AG10803 (cell line): Measurements from ENCODE around the gene RPS27.
A peak's percentile ranks its signal among the peaks of the same experiment; 100 is the strongest.

Experiments
- DNase-seq: peaks from one replicate; pipeline ENCODE4 v3.0.0; 2010; ENCODE audit warnings: low read depth
- H3K4me3 ChIP-seq: 2 replicates; pipeline ENCODE4 v1.5.1; 2011; ENCODE audit warnings: mild to moderate bottlenecking, low read length, control low read depth
- CTCF ChIP-seq: conservative IDR thresholded peaks from 2 replicates; pipeline ENCODE4 v1.5.1; 2011; ENCODE audit warnings: mild to moderate bottlenecking, low read length, control low read depth, inconsistent platforms

RPS27 gene

DNA sequence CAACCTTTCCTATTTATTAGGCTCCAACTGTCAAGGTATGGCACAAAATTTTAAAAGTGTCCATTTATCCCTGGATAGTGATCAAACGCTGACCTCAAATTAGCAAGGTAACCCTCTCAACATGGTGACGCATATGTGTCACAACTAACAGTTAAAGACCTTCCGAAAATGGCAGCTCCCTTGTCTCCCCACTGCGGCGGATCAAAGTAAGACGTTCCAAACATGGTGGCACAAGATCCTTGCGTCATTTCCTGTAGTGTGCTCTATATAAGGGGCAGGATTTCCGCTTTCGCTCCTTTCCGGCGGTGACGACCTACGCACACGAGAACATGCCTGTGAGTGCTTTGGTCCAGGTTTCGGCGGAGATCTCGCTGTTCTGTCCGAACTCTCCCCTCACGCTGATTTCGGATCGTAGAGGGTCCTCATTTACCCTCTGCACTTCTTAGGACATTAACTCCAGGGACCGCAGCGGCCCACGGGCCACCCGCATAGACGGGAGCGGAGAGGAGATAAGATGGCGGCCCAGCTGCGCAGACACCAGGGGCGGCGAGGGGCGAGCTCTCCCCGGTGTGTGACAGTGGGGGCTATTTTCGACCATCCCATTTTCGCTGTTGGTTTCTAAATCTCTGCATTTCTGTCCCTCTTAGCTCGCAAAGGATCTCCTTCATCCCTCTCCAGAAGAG is at the start of gene RPS27:
TSS of gene RPS27 (plus strand) at position 295 of the 683 bp plus-strand sequence. CDS start at position 330, 35 bp downstream.
- no peak for TF ChIP-seq CTCF
- peak within 1 kb of the TSS; percentile 98 for H3K4me3 ChIP-seq
- DNase-seq = peak; percentile 99

GRCh38 chr1:153941826-153942725 is 48.5 kb upstream of the RPS27 start:
- no peak for TF ChIP-seq CTCF
- no peak overlapping the region for H3K4me3 ChIP-seq
- no peak for DNase-seq

DNA sequence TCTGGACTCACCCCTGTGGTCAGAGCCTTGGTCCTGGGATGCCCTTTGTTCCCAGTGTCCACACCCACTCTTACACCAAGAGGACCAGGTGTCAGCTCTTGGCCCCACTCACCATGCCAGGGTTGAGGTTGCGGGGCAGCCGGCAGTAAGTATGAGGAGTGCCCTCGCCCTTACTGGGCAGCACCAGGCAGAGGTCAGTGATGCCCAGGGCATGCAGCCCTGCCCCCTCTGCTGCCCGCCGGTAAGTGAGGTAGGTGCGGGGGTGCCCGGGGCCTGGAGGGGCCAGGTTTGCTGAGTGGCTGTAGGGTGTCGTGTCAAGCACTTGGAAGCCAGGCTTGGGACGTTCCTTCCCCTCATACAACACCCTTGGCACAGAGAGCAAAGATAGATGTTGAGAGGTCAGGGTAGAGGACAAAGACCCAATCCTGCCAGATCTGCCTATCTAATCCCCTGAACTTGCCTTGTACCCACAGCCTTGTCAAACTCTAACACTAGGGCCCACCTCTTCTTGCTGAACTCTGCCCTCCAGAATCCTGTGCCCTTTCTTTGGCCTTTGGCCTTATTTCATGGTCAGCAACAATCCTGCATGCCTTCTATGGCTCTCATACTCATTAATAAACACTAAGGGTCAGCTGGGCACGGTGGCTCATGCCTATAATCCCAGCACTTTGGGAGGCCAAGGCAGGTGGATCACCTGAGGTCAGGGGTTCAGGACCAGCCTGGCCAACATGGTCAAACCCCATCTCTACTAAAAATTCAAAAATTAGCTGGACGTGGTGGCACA is 47.6 kb upstream of the RPS27 start:
- no peak for DNase-seq
- no peak overlapping the region for H3K4me3 ChIP-seq
- TF ChIP-seq CTCF = no peak

DNA sequence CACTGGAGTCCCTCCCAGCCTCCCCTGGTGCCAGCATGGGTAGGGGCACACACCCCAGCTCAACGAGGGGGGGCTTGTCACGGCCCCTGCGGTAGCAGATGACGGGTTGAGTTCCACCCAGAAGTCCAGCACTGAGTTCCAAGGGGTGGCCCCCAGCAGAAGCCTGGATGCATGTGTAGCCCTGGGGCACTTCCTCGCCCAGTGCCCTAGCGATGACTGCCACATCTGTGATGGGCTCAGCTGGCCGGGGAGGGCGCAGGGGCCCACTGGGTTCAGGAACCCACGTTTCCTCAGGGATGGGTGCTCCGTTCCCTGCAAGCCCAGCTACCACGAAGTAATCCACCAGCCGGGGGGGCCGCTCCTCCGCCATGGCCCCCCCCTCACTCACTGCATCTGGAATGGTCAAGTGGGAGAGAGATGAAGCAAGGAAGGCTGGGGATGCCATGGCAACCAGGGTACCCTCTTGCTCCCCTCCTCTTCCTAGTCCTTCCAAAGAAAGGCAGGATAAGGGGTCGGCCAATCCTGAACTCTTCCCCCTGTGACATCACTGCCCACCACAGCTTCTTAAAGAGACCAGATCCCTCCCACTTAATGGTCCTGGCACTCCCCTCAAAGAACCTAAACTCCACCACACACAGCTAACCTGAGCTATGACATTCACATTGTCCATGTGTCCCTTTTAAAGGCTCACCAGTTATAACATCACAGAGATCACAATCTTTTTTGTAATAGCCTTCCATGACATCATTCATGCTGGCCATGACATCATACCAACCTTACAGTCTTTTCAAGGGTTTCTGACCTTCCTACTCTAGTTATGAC is 46.3 kb upstream of the RPS27 start:
- no peak for DNase-seq
- TF ChIP-seq CTCF = no peak
- no peak overlapping the region for H3K4me3 ChIP-seq

DNA sequence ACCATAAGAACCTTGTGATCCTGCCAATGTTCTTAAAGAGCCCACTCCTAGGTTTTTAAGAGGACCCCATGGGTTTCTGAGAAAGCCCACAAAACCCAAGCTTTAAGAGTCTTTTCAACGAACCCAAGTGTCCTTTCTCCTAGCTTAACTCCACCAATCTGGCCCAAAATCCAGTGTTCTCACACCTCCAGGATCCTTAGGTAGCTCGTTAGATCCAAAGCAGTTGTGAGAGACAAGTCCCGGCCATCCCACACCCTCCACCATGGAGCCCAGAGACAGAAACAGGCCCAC is 45.8 kb upstream of the RPS27 start:
- no peak for TF ChIP-seq CTCF
- no peak for DNase-seq
- peak overlapping the region; percentile 85 for H3K4me3 ChIP-seq

GRCh38 chr1:153945131-153945794 is 45.3 kb upstream of the RPS27 start:
- DNase-seq = peak; percentile 53
- no peak for TF ChIP-seq CTCF

More at GRCh38 chr1:153945131-153945794, 45.3 kb upstream of the RPS27 start:
- peak overlapping the region; percentile 85 for H3K4me3 ChIP-seq
